Ishikawa (cell line): ENCODE measurements around the gene HS3ST5.

ENCODE experiments used
- EP300 ChIP-seq: IDR thresholded peaks from 2 replicates; pipeline ENCODE4 v1.6.1; 2012; ENCODE audit warnings: borderline replicate concordance
- FOXM1 ChIP-seq: IDR thresholded peaks from 2 replicates; pipeline ENCODE4 v1.6.1; 2012; ENCODE audit warnings: low read depth, borderline replicate concordance
- TF ChIP-seq, protein P1 (sequence below): IDR thresholded peaks from 2 replicates; pipeline ENCODE4 v1.6.1; 2012
- TF ChIP-seq, protein P2 (sequence below): IDR thresholded peaks from 2 replicates; pipeline ENCODE4 v1.6.1; 2012; ENCODE audit warnings: low read depth, mild to moderate bottlenecking

DNA sequence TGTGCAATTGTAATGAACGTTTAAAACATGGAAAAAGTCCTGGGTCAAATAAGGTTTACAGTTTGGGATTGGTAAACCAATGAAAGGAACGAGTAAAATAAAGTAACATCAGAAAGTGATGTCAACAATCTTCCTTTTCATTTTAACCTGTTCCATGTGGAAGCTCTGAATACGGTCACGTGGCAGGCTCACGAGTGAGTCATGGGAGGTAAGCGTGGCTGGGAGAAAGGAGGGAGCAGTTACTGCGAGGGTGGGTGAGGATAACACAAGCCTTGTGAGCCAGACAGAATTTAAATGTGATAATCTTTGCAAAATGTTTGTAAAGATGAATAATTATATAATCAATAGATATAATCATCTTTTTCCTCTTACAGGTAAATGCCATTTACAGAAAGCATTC lies 200.6 kb downstream of the HS3ST5 start:
- TF ChIP-seq EP300: no peak
- no peak for TF ChIP-seq FOXM1
- TF ChIP-seq, protein P1, sequence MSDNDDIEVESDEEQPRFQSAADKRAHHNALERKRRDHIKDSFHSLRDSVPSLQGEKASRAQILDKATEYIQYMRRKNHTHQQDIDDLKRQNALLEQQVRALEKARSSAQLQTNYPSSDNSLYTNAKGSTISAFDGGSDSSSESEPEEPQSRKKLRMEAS: no peak
- TF ChIP-seq, protein P2, sequence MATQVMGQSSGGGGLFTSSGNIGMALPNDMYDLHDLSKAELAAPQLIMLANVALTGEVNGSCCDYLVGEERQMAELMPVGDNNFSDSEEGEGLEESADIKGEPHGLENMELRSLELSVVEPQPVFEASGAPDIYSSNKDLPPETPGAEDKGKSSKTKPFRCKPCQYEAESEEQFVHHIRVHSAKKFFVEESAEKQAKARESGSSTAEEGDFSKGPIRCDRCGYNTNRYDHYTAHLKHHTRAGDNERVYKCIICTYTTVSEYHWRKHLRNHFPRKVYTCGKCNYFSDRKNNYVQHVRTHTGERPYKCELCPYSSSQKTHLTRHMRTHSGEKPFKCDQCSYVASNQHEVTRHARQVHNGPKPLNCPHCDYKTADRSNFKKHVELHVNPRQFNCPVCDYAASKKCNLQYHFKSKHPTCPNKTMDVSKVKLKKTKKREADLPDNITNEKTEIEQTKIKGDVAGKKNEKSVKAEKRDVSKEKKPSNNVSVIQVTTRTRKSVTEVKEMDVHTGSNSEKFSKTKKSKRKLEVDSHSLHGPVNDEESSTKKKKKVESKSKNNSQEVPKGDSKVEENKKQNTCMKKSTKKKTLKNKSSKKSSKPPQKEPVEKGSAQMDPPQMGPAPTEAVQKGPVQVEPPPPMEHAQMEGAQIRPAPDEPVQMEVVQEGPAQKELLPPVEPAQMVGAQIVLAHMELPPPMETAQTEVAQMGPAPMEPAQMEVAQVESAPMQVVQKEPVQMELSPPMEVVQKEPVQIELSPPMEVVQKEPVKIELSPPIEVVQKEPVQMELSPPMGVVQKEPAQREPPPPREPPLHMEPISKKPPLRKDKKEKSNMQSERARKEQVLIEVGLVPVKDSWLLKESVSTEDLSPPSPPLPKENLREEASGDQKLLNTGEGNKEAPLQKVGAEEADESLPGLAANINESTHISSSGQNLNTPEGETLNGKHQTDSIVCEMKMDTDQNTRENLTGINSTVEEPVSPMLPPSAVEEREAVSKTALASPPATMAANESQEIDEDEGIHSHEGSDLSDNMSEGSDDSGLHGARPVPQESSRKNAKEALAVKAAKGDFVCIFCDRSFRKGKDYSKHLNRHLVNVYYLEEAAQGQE: no peak
